Activated naive CD4-positive, alpha-beta T cell treated with anti-CD3 and anti-CD28 coated beads, Interleukin-2, amount 10 ng/mL, durations not matched to agents 7 days and 5 days (primary cell): ENCODE data around the gene SLC35F5.
"Not testable (repeated sequence)": the region's sequence is repeated elsewhere in the genome, so short reads cannot be mapped to it uniquely, and the experiment has no call there.

Experiments used
- CTCF ChIA-PET: fragments of 350-600 bp; sonication (Branson Sonifier 250); formaldehyde crosslinking; loops from one replicate; lab custom pipeline; 2021; ENCODE audit warnings: antibody characterized with exemption; lab: Charles Lee
- DNase-seq: peaks from one replicate; pipeline ENCODE4 v3.0.0-alpha.2; 2020
- H3K27ac Mint-ChIP-seq: one replicate; pipeline ENCODE4 v1.8.0; 2021; ENCODE audit warnings: mild to moderate bottlenecking, moderate library complexity, mixed read lengths
- H3K27me3 Mint-ChIP-seq: one replicate; pipeline ENCODE4 v1.8.0; 2021; ENCODE audit warnings: mild to moderate bottlenecking, mixed read lengths
- H3K36me3 Mint-ChIP-seq: one replicate; pipeline ENCODE4 v1.8.0; 2021; ENCODE audit warnings: mixed read lengths
- H3K4me1 Mint-ChIP-seq: one replicate; pipeline ENCODE4 v1.8.0; 2021; ENCODE audit warnings: mixed read lengths
- H3K4me3 Mint-ChIP-seq: one replicate; pipeline ENCODE4 v1.8.0; 2021; ENCODE audit warnings: mild to moderate bottlenecking, moderate library complexity, mixed read lengths
- H3K9me3 Mint-ChIP-seq: one replicate; pipeline ENCODE4 v1.8.0; 2021; ENCODE audit warnings: mixed read lengths

Gene SLC35F5

GRCh38 chr2:113698251-113698650, 58.2 kb downstream of the SLC35F5 start:
- H3K36me3 Mint-ChIP-seq, H3K4me3 Mint-ChIP-seq, H3K27ac Mint-ChIP-seq, H3K9me3 Mint-ChIP-seq, DNase-seq, H3K27me3 Mint-ChIP-seq: not testable (repeated sequence)
- CTCF ChIA-PET, result interaction anchor here (5.0 kb wide), 1 partner anchor 94 kb away, joined by 27 read pairs; no protein-coding TSS in a partner anchor
- H3K4me1 Mint-ChIP-seq, result peaks cover 40% of the 10 kb centered on the region

GRCh38 chr2:113697516-113697915, 58.9 kb downstream of the SLC35F5 start:
- CTCF ChIA-PET, result interaction anchor here (5.0 kb wide), 1 partner anchor 93 kb away, joined by 27 read pairs; no protein-coding TSS in a partner anchor

GRCh38 chr2:113694438-113694837, 62.0 kb downstream of the SLC35F5 start:
- DNase-seq, result no peak
- CTCF ChIA-PET, result interaction anchor here (0.9 kb wide), 1 partner anchor 90 kb away, joined by 3 read pairs; no protein-coding TSS in a partner anchor
- H3K9me3 Mint-ChIP-seq, result peaks cover 9% of the 10 kb centered on the region
- peaks cover 46% of the 10 kb centered on the region for H3K4me1 Mint-ChIP-seq
- H3K27me3 Mint-ChIP-seq, result peaks cover 4% of the 10 kb centered on the region
- H3K27ac Mint-ChIP-seq, result no peak overlapping the region
- H3K4me3 Mint-ChIP-seq, result no peak overlapping the region
- peaks cover 4% of the 10 kb centered on the region for H3K36me3 Mint-ChIP-seq

More at GRCh38 chr2:113697516-113697915, 58.9 kb downstream of the SLC35F5 start:
- no peak for DNase-seq
- H3K4me3 Mint-ChIP-seq, result no peak overlapping the region
- peaks cover 47% of the 10 kb centered on the region for H3K4me1 Mint-ChIP-seq
- H3K36me3 Mint-ChIP-seq, result peaks cover 4% of the 10 kb centered on the region
- H3K27me3 Mint-ChIP-seq, result peaks cover 4% of the 10 kb centered on the region
- peaks cover 9% of the 10 kb centered on the region for H3K9me3 Mint-ChIP-seq
- no peak overlapping the region for H3K27ac Mint-ChIP-seq

GRCh38 chr2:113692698-113693428, 63.6 kb downstream of the SLC35F5 start:
- CTCF ChIA-PET, result interaction anchor here (1.2 kb wide), 1 partner anchor 66 kb away, joined by 3 read pairs; no protein-coding TSS in a partner anchor

GRCh38 chr2:113690871-113691270, 65.6 kb downstream of the SLC35F5 start:
- DNase-seq, H3K27me3 Mint-ChIP-seq, H3K27ac Mint-ChIP-seq, CTCF ChIA-PET, H3K36me3 Mint-ChIP-seq, H3K9me3 Mint-ChIP-seq, H3K4me3 Mint-ChIP-seq: not testable (repeated sequence)
- peaks cover 36% of the 10 kb centered on the region for H3K4me1 Mint-ChIP-seq

More at GRCh38 chr2:113692698-113693428, 63.6 kb downstream of the SLC35F5 start:
- Mint-ChIP-seq H3K27ac (peak overlapping the region; percentile 93), H3K9me3 (peaks cover 6% of the 10 kb centered on the region), H3K4me3 (peak overlapping the region; percentile 12), H3K36me3 (peaks cover 4% of the 10 kb centered on the region), H3K4me1 (peaks cover 36% of the 10 kb centered on the region), H3K27me3 (peaks cover 4% of the 10 kb centered on the region)
- peak; percentile 59 for DNase-seq

GRCh38 chr2:113686537-113686936, 69.9 kb downstream of the SLC35F5 start:
- peaks cover 5% of the 10 kb centered on the region for H3K4me1 Mint-ChIP-seq
- no peaks in the 10 kb centered on the region for H3K36me3 Mint-ChIP-seq
- peaks cover 1% of the 10 kb centered on the region for H3K27me3 Mint-ChIP-seq
- CTCF ChIA-PET, result interaction anchor here (1.4 kb wide), 1 partner anchor 14 kb away, joined by 3 read pairs; no protein-coding TSS in a partner anchor
- DNase-seq, result no peak
- no peak overlapping the region for H3K4me3 Mint-ChIP-seq
- H3K9me3 Mint-ChIP-seq, result peaks cover 1% of the 10 kb centered on the region
- H3K27ac Mint-ChIP-seq, result no peak overlapping the region

- Mint-ChIP-seq H3K9me3 (peaks cover 1% of the 10 kb centered on the region), H3K27me3 (peaks cover 5% of the 10 kb centered on the region), H3K27ac (no peak overlapping the region), H3K36me3 (no peaks in the 10 kb centered on the region), H3K4me1 (peaks cover under 1% of the 10 kb centered on the region), H3K4me3 (no peak overlapping the region)
- no peak for DNase-seq
- CTCF ChIA-PET, result no interaction called here
These were observed 71.0 kb downstream of the SLC35F5 start for GRCh38 chr2:113685471-113685870.

GRCh38 chr2:113679457-113679856, 77.0 kb downstream of the SLC35F5 start:
- H3K4me1 Mint-ChIP-seq, result no peaks in the 10 kb centered on the region
- CTCF ChIA-PET, result no interaction called here
- peaks cover 1% of the 10 kb centered on the region for H3K9me3 Mint-ChIP-seq
- no peak for DNase-seq
- H3K27me3 Mint-ChIP-seq, result peaks cover 5% of the 10 kb centered on the region
- no peak overlapping the region for H3K27ac Mint-ChIP-seq
- no peak overlapping the region for H3K4me3 Mint-ChIP-seq
- H3K36me3 Mint-ChIP-seq, result no peaks in the 10 kb centered on the region

- no peaks in the 10 kb centered on the region for H3K9me3 Mint-ChIP-seq
- no peaks in the 10 kb centered on the region for H3K4me1 Mint-ChIP-seq
- H3K4me3 Mint-ChIP-seq, result no peak overlapping the region
- peaks cover 5% of the 10 kb centered on the region for H3K27me3 Mint-ChIP-seq
- H3K36me3 Mint-ChIP-seq, result no peaks in the 10 kb centered on the region
- no peak overlapping the region for H3K27ac Mint-ChIP-seq
- CTCF ChIA-PET, result no interaction called here
- no peak for DNase-seq
These were observed 79.1 kb downstream of the SLC35F5 start for GRCh38 chr2:113677330-113677729.

GRCh38 chr2:113676623-113677266, 79.7 kb downstream of the SLC35F5 start:
- Mint-ChIP-seq H3K27ac (no peak overlapping the region), H3K4me3 (no peak overlapping the region), H3K27me3 (peaks cover 5% of the 10 kb centered on the region), H3K36me3 (no peaks in the 10 kb centered on the region), H3K4me1 (no peaks in the 10 kb centered on the region), H3K9me3 (no peaks in the 10 kb centered on the region)
- no peak for DNase-seq
- CTCF ChIA-PET, result no interaction called here

GRCh38 chr2:113675875-113676274, 80.6 kb downstream of the SLC35F5 start:
- Mint-ChIP-seq H3K9me3 (no peaks in the 10 kb centered on the region), H3K27ac (no peak overlapping the region), H3K27me3 (no peaks in the 10 kb centered on the region), H3K4me1 (no peaks in the 10 kb centered on the region), H3K4me3 (no peak overlapping the region), H3K36me3 (no peaks in the 10 kb centered on the region)
- CTCF ChIA-PET, result no interaction called here
- no peak for DNase-seq

- no peaks in the 10 kb centered on the region for H3K36me3 Mint-ChIP-seq
- no peak overlapping the region for H3K27ac Mint-ChIP-seq
- no peak overlapping the region for H3K4me3 Mint-ChIP-seq
- DNase-seq, result no peak
- H3K9me3 Mint-ChIP-seq, result no peaks in the 10 kb centered on the region
- no peaks in the 10 kb centered on the region for H3K27me3 Mint-ChIP-seq
- no peaks in the 10 kb centered on the region for H3K4me1 Mint-ChIP-seq
- CTCF ChIA-PET, result no interaction called here
These were observed 84.0 kb downstream of the SLC35F5 start for GRCh38 chr2:113672326-113672932.

GRCh38 chr2:113669013-113669412, 87.4 kb downstream of the SLC35F5 start:
- H3K36me3 Mint-ChIP-seq, H3K4me1 Mint-ChIP-seq, CTCF ChIA-PET, H3K27ac Mint-ChIP-seq, DNase-seq, H3K4me3 Mint-ChIP-seq, H3K9me3 Mint-ChIP-seq, H3K27me3 Mint-ChIP-seq: not testable (repeated sequence)

GRCh38 chr2:113664761-113665533, 91.5 kb downstream of the SLC35F5 start:
- H3K4me1 Mint-ChIP-seq, H3K27me3 Mint-ChIP-seq, H3K27ac Mint-ChIP-seq, H3K36me3 Mint-ChIP-seq, CTCF ChIA-PET, H3K9me3 Mint-ChIP-seq, H3K4me3 Mint-ChIP-seq, DNase-seq: not testable (repeated sequence)
